Measurements from ENCODE around the gene CCN5.

CCN5 gene

DNA sequence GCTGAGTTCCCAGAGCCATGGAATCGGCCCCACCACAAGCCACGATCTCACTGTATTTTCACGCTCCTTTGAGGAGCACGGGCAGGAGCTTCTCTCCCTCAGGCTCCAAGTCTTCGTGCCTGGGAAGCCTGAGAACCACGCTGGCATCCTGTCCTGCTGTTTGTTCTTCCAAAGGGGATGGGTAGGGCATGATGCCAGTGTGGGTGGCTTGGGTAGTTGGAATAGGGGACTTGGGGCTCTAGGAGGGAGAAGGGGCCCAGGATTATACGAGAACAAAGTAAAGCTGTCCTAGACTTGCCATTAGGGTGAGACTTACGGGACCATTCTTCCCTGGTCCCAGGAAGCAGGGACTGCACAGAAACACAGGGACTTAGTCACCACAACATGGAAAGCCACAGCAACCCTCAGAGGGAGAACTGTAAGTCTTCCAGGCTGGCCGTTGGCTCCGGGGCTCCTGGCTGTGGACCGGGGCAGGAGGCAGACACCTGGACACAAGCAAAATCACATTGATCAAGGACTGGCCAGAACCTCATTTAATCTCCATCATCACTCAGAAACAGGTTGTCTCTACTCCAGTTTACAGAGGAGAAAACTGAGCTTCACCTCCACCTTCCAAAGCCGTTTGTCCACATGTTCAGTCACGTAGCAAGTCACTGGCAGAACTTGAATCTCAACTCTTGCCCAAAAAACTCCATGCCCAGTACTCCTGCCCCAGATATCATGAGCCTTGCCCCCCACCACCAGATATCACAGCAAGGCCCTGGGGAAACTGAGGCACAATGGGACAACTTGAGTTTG lies 1.3 kb downstream of the CCN5 start:
- H3K9me3 ChIP-seq, result no peaks in the 10 kb centered on the region
- no peak for DNase-seq
- intact Hi-C loops (cut with DNase I; ENCODE audit: low total_unique reads), result no loop called here
- no peaks in the 10 kb centered on the region for H3K27me3 ChIP-seq
- peak overlapping the region; percentile 87 to 96 for H3K27ac ChIP-seq
- peaks cover 5 to 98% (median 65%) of the 10 kb centered on the region in 4 donors for H3K4me1 ChIP-seq
- peak overlapping the region; percentile 54 for H3K4me3 ChIP-seq
- TF ChIP-seq, protein P1, sequence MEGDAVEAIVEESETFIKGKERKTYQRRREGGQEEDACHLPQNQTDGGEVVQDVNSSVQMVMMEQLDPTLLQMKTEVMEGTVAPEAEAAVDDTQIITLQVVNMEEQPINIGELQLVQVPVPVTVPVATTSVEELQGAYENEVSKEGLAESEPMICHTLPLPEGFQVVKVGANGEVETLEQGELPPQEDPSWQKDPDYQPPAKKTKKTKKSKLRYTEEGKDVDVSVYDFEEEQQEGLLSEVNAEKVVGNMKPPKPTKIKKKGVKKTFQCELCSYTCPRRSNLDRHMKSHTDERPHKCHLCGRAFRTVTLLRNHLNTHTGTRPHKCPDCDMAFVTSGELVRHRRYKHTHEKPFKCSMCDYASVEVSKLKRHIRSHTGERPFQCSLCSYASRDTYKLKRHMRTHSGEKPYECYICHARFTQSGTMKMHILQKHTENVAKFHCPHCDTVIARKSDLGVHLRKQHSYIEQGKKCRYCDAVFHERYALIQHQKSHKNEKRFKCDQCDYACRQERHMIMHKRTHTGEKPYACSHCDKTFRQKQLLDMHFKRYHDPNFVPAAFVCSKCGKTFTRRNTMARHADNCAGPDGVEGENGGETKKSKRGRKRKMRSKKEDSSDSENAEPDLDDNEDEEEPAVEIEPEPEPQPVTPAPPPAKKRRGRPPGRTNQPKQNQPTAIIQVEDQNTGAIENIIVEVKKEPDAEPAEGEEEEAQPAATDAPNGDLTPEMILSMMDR (IDR thresholded peaks at IDR 0.05), result no peak
- peaks cover 0 to 18% (median 0%) of the 10 kb centered on the region in 3 donors for H3K36me3 ChIP-seq

DNA sequence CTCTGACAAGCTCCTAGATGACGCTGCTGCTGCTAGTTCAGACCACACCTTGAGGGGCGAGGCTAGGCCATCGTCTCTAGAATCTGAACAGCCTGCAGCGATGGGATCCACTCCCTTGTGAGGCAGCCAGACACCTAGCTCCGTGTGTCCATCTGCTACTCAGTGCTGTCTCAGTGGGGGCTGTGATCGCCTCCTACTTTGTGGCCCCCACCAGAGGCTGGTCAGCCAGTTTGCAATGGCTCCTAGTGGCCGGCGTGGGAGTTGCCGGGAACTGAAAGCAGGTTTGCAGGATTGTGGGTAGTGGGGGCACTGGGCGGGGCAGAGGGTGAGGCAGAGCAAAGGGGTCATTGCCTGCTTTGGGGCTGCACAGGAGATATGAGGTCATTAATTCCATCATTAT lies 2.8 kb downstream of the CCN5 start:
- no peak for DNase-seq
- H3K4me1 ChIP-seq, result peaks cover 5 to 98% (median 69%) of the 10 kb centered on the region in 4 donors
- TF ChIP-seq, protein P1 (IDR thresholded peaks at IDR 0.05), result peak; percentile 33 to 35
- no peaks in the 10 kb centered on the region for H3K27me3 ChIP-seq
- H3K9me3 ChIP-seq, result no peaks in the 10 kb centered on the region
- H3K36me3 ChIP-seq, result peaks cover 0 to 33% (median 0%) of the 10 kb centered on the region in 3 donors
- intact Hi-C loops (cut with DNase I; ENCODE audit: low total_unique reads), result no loop called here
- peak overlapping the region; percentile 87 to 96 for H3K27ac ChIP-seq
- H3K4me3 ChIP-seq, result peak overlapping the region; percentile 54

DNA sequence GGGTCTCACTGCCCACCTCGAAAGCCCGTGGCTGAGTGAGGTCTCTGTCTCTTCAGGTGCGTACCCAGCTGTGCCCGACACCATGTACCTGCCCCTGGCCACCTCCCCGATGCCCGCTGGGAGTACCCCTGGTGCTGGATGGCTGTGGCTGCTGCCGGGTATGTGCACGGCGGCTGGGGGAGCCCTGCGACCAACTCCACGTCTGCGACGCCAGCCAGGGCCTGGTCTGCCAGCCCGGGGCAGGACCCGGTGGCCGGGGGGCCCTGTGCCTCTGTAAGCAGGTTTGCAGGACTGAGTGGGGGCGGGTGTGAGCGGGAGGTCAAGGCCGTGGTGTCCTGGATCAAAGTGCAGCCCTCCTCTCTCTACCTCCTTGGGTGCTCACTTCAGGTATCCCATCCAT lies 4.7 kb downstream of the CCN5 start:
- peak overlapping the region; percentile 87 to 96 for H3K27ac ChIP-seq
- TF ChIP-seq, protein P1 (IDR thresholded peaks at IDR 0.05), result no peak
- peaks cover 5 to 97% (median 62%) of the 10 kb centered on the region in 4 donors for H3K4me1 ChIP-seq
- H3K36me3 ChIP-seq, result peaks cover 0 to 48% (median 0%) of the 10 kb centered on the region in 3 donors
- intact Hi-C loops (cut with DNase I; ENCODE audit: low total_unique reads), result no loop called here
- peak overlapping the region; percentile 54 for H3K4me3 ChIP-seq
- no peak for DNase-seq
- H3K27me3 ChIP-seq, result no peaks in the 10 kb centered on the region
- H3K9me3 ChIP-seq, result no peaks in the 10 kb centered on the region

DNA sequence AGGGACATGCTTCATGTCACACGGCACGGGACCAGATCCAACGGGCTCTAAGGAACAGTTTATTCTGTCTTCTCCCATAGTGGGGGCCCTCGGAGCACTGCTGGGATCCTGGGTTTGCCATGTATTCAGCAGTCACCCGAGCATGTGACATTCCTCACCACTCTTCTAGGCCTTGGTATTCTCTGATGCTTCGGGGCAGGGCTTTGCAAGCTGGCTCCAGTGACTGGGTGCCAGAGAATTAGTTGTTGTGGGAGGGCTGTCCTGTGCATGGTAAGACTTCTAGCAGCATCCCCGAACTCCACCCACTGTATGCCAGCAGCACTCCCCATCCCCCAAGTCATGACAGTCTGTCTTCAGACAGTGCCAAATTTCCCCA lies 5.4 kb downstream of the CCN5 start:
- H3K27ac ChIP-seq, result peak overlapping the region; percentile 87 to 96
- H3K27me3 ChIP-seq, result no peaks in the 10 kb centered on the region
- intact Hi-C loops (cut with DNase I; ENCODE audit: low total_unique reads), result no loop called here

DNA sequence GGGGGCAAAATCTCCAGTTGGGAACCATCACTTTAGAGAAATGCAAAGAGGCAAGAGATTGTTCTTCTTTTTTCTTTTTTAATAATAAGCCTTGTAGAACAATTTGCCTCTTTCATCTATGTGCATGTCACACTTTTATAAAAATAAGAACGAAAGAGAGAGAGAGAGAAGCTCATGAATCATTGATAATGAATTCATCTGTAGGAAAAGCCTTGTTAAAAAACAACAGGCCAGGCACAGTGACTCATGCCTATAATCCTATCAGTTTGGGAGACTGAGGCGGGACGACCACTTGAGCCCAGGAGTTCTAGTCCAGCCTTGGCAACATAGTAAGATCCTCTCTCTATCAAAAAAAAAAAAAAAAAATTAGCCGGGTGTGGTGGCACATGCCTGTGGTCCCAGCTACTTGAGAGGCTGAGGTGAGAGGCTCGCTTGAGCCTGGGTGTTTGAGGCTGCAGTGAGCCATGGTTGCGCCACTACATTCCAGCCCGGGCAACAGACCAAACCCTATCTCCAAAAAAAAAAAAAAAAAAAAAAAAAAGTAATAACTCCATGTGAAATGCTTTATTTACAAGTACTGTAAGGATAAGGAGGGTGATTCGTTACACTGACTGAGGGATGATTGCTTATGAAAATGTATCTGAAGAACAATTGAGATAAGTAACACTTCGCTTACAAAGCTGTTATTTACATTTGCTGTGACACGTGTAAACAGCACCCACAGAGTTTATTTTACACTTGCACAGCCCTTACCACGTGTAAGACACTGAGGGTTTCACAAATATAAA lies 6.0 kb downstream of the CCN5 start:
- intact Hi-C loops (cut with DNase I; ENCODE audit: low total_unique reads), result no loop called here
- Histone ChIP-seq H3K4me3 (peak overlapping the region; percentile 54), H3K9me3 (no peaks in the 10 kb centered on the region), H3K4me1 (peaks cover 5 to 96% (median 51%) of the 10 kb centered on the region in 4 donors), H3K36me3 (peaks cover 0 to 62% (median 0%) of the 10 kb centered on the region in 3 donors), H3K27ac (peak overlapping the region; percentile 87 to 96), H3K27me3 (no peaks in the 10 kb centered on the region)
- TF ChIP-seq, protein P1 (IDR thresholded peaks at IDR 0.05), result no peak
- peak; percentile 78 to 85 for DNase-seq

More for the DNA sequence above, 5.4 kb downstream of the CCN5 start:
- peaks cover 0 to 56% (median 0%) of the 10 kb centered on the region in 3 donors for H3K36me3 ChIP-seq
- DNase-seq, result peak; percentile 77 to 92
- H3K4me1 ChIP-seq, result peaks cover 5 to 96% (median 56%) of the 10 kb centered on the region in 4 donors
- peak overlapping the region; percentile 54 for H3K4me3 ChIP-seq
- TF ChIP-seq, protein P1 (IDR thresholded peaks at IDR 0.05), result no peak
- H3K9me3 ChIP-seq, result no peaks in the 10 kb centered on the region

Data from tibial artery (tissue), 4 donors.